ENCODE data around the gene OSBPL2.

- TF ChIP-seq CTCF (IDR thresholded peaks at IDR 0.05 in 2 of 3, conservative IDR thresholded peaks at IDR 0.05 in 1 of 3; ENCODE audit: borderline replicate concordance in 1 of 3, insufficient read depth in 1 of 3, low read depth in 2 of 3, low read length in 2 of 3): no peak
- TF ChIP-seq EZH2phosphoT487 (IDR thresholded peaks at IDR 0.05; ENCODE audit: borderline replicate concordance): no peak
- no peak for TF ChIP-seq EZH2 (IDR thresholded peaks at IDR 0.05)
- TF ChIP-seq REST (IDR thresholded peaks at IDR 0.05; ENCODE audit: low read depth): no peak
- no peak for TF ChIP-seq FOSL1 (IDR thresholded peaks at IDR 0.05; ENCODE audit: low read depth)
- TF ChIP-seq MAX (IDR thresholded peaks at IDR 0.05): no peak
- TF ChIP-seq POLR2A (IDR thresholded peaks at IDR 0.05; ENCODE audit: borderline replicate concordance, extremely low read depth, insufficient read depth, insufficient read length): no peak
- TF ChIP-seq RAD21 (IDR thresholded peaks at IDR 0.05; ENCODE audit: low read depth): no peak
- no peak for TF ChIP-seq SIN3A (IDR thresholded peaks at IDR 0.05; ENCODE audit: low read depth)
Measured at GRCh38 chr20:62336775-62337557, 98.6 kb downstream of the OSBPL2 start.

All from HCT116 (cell line).